Dedifferentiated amniotic fluid mesenchymal stem cell (primary cell): Measurements from ENCODE around the gene SLC23A3.

Source experiments
- DNase-seq: peaks from one replicate; pipeline ENCODE4 v3.0.0-alpha.2; 2016; ENCODE audit errors: extremely low spot score

SLC23A3 gene

GRCh38 chr2:219142329-219142728, 27.5 kb downstream of the SLC23A3 start:
- peak; percentile 95 for DNase-seq

GRCh38 chr2:219140722-219141121, 29.1 kb downstream of the SLC23A3 start:
- DNase-seq: no peak

DNA sequence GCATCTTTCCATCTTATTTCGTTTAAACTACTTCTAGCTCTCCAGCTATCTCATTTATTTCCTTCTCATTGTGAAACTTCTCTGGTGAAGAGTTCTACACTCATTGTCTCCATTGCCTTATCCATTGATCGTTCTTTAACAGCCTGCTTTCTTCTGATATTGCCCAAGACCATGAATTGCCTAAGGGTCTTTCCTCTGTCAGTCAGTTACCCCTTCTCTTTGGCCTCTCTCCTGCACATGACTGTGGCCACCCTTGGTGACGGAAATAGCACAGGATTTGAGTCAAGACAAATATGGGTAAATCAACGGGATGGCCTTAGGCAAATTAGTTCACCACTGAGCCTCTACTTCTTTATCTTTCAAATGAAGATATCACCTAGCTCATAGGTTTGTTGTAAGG, 35.9 kb downstream of the SLC23A3 start:
- no peak for DNase-seq

- no peak for DNase-seq
Measured at GRCh38 chr2:219131744-219132143, 38.1 kb downstream of the SLC23A3 start.

- DNase-seq: no peak
Measured at GRCh38 chr2:219131327-219131726, 38.5 kb downstream of the SLC23A3 start.

DNA sequence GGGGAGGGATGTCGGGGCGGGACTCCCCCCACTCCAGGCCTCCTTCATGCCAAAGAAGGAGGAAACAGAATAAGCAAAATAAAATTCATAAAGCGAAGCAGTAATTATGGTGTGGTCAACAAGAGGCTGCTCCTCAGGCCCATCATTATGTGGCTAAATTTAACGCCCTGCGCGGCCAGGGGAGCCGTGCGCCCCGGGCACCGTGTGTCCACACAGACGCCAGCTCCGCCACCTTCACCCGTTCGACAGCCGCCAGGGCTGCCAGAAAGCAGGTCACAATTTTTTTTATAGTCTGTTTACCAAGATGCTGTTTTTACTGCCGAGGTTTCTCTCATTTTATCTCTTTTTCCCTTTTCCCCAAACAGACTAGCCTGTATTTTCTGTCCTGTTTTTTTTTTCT, 40.2 kb downstream of the SLC23A3 start:
- DNase-seq: no peak

GRCh38 chr2:219128396-219128795, 41.4 kb downstream of the SLC23A3 start:
- no peak for DNase-seq

DNA sequence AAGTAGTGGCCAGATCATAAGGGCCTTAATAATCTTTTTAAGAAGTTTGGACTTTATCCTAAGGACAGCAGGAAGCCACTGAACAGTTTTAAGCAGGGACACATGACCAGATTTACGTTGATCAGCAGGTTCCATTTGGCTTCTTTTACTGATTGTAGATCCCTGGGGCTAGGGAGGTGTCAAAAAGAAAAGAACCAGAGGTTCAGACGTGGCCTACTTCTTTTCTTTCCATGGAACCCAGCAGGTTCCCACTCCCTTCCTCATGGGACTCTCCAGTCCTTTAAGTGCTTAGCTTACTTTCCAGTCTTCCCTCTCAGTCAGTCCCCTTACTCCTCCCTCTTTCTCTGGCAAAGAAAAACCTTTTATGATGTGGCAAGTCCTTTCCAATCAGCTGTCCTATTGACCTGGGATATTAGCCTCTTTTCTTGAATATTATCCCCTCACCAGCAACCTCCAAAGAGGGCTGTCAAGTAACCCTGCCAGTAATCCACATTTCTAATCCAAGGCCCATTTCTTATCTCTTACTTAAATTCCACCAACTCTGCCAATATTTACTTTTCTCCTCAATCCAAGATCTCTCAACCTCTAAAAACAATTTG, 42.7 kb downstream of the SLC23A3 start:
- DNase-seq: no peak

DNA sequence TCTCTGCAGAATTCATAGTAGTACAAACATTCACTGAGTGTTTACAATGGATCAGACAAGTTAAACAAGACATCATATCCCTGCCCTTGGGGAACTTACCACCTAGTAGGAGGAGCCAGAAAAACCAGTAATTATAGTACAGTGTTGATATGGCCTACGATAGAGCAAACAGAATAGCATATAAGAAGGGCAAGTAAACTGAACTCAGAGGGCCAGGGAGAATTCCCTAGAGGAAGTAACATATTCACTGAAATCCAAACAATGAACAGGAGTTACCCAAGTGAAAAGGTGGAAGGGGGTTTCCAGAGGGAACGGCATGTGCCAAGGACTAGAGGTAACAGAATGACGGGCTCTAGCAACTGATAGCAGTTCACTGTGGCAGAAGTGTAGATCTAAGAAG, 43.3 kb downstream of the SLC23A3 start:
- no peak for DNase-seq

DNA sequence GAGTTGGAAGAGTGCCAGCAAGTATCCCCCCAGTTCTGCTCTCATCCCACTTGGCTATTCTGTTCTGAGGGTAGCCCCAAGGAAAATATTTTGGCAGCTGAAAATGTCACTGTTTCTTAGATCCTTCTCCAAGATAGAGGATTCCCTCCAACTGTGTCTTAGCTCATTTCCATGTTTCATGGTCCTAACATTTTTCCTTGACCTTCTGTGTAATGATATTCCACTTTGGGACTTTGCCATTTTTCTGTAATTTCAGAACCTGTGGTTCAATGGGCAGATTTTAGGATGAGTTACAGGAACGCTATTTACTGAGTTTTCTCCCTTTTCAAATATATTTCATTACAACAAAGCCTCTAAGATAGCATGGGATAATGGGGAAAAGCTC, 44.0 kb downstream of the SLC23A3 start:
- DNase-seq: no peak

- no peak for DNase-seq
Measured at GRCh38 chr2:219125225-219125885, 44.5 kb downstream of the SLC23A3 start.

DNA sequence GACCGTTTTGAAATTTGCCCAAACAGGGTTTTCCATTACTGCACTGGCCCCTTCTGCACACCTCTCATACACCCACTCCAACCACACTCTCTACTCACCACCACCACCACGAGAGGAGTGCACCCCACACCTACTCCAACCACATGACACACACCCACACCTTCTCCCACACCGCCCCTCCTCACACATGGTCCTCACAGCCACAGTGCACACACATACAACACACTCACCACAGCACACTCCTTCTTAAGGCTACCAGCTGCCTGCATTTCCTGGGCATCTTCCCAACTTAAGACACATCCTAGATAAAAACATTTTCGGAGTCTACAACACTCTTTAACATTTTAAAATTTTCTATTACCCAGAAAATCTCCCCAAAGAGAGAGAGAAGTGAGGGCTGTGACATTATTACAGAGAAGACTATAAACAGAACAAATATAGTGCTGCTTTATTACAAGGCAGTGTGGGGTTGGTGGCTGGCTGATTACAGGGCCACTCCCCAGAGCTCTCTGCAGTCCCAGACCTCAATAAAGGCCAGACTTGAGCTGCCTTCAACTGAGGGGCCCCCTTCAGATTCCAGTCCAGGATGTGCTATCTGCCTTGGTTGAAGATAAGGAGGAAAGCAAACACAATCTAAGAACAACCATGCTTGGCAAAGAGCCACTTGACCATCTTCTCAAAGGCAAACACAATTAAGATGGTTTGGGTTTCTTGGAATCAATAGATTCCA, 45.3 kb downstream of the SLC23A3 start:
- no peak for DNase-seq

- DNase-seq: no peak
Measured at GRCh38 chr2:219123356-219124135, 46.3 kb downstream of the SLC23A3 start.

- no peak for DNase-seq
Measured at GRCh38 chr2:219122202-219122980, 47.4 kb downstream of the SLC23A3 start.

DNA sequence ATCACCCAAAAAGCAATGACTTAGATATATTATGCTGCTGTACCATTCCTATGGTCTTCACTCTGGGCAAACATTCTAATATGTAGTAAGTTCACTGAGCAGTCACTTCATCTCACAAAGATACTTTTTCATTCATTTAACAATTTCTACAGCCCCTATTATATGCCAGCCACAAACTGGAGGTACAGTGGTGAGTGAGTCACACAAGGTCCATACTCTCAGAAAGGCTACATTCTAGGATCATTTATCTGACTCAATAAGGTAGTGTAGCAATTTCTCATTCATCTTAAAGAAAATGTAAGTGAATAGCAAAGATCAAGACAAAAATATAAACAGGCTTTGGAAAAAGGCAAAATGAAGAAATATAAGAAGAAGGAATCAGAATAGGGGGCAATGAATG, 49.7 kb downstream of the SLC23A3 start:
- DNase-seq: no peak

- peak; percentile 19 for DNase-seq
Measured at GRCh38 chr2:219119422-219120043, 50.3 kb downstream of the SLC23A3 start.

DNA sequence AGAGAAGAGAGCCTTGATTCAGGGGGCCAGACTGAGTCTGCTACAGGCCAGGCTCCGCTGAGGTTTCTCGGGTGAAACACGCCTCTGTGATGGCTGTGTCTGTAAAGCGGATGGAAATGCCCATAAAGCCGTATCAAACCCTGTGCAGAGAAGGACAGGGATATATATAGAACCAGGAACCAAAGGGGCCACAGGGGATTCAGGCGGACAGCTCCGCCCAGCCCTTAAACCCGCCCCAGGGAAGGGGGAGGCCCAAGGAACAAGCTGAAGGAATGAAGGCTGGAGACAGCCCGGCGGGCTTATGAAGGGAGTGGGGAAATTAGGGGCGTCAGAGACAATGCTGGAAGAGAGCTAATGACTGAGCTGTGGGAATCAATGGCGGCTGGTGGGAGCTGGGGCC, 51.3 kb downstream of the SLC23A3 start:
- no peak for DNase-seq

DNA sequence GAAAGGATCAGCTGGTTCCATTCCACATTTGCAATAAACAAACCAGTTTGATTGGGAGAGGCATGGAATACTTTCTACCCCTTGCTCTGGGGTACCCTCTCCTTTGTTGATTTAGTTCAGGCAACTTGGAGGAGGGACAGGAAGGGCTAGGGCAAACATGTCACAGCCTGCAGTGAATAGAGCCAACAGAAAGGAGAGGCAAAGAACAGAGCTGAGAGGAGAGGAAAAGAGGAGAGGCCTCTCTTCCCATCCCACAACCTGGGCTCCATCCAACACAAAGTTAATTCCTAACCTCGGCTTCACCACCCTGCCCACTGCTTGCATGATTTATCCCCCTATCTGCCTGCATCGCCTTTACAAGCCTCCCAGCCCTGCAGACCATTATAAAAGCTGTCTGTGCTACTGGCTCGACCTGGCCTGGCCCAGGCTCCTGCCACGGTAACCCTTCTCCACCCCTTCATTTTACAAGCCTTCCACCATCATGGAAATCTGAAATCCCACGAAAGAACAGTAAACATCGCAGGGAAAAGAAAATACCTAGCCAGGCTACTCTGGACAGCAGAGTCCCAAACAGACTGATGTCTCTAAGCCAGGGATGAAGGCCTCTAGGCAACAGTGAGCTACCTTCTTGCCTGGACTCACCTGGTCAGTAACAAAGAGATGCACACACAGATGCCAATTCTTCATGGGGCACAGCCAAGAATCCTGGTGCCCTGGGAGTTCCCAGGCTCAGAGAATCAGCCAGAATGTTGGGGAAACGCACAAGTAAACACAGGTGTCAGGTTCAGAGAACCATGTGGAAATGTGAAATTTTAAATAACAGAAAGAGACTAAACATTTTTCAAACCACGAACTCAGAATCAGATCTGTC, 52.8 kb downstream of the SLC23A3 start:
- DNase-seq: no peak

GRCh38 chr2:219112651-219113338, 57.0 kb downstream of the SLC23A3 start:
- no peak for DNase-seq

- DNase-seq: no peak
Measured at GRCh38 chr2:219112062-219112406, 57.8 kb downstream of the SLC23A3 start.
